MM.1S (cell line): ENCODE data around the gene CNFN.

Experiments
- DNase-seq: peaks from one replicate; pipeline ENCODE4 v3.0.0-alpha.2; 2015
- H2AFZ ChIP-seq: fragments of 300-600 bp; sonication (generic); 2 replicates; pipeline ENCODE4 v1.6.0; 2016; ENCODE audit warnings: antibody characterized with exemption, low read length
- H3F3A ChIP-seq: fragments of 300-600 bp; sonication (generic); 2 replicates; pipeline ENCODE4 v1.6.1; 2016; ENCODE audit warnings: mild to moderate bottlenecking, antibody characterized with exemption, low read length, moderate library complexity, mixed read lengths; ENCODE audit not compliant: insufficient read depth
- H3K27ac ChIP-seq: fragments of 300-600 bp; sonication (generic); 2 replicates; pipeline ENCODE4 v1.5.1; 2016; ENCODE audit warnings: mild to moderate bottlenecking, low read length
- H3K27me3 ChIP-seq: fragments of 300-600 bp; sonication (generic); replicated peaks from 2 replicates; pipeline ENCODE4 v1.6.0; 2016; ENCODE audit warnings: low read length; ENCODE audit not compliant: insufficient read depth
- H3K36me3 ChIP-seq: fragments of 300-600 bp; sonication (generic); replicated peaks from 2 replicates; pipeline ENCODE4 v1.6.1; 2016; ENCODE audit warnings: mild to moderate bottlenecking, low read length, mixed read lengths; ENCODE audit not compliant: insufficient read depth
- H3K4me1 ChIP-seq: fragments of 300-600 bp; sonication (generic); 2 replicates; pipeline ENCODE4 v1.6.1; 2016; ENCODE audit warnings: low read length, mixed read lengths
- H3K4me2 ChIP-seq: fragments of 300-600 bp; sonication (generic); 2 replicates; pipeline ENCODE4 v1.6.0; 2016; ENCODE audit warnings: low read depth, low read length
- H3K4me3 ChIP-seq: fragments of 300-600 bp; sonication (generic); 2 replicates; pipeline ENCODE4 v1.5.1; 2016; ENCODE audit warnings: low read length, mixed read lengths
- H3K79me2 ChIP-seq: fragments of 300-600 bp; sonication (generic); 2 replicates; pipeline ENCODE4 v1.6.1; 2016; ENCODE audit warnings: mixed run types, low read length, mixed read lengths
- H3K9ac ChIP-seq: fragments of 300-600 bp; sonication (generic); 2 replicates; pipeline ENCODE4 v1.6.1; 2016; ENCODE audit warnings: low read length, mixed read lengths
- H3K9me2 ChIP-seq: fragments of 300-600 bp; sonication (generic); replicated peaks from 2 replicates; pipeline ENCODE4 v1.6.1; 2016; ENCODE audit warnings: mild to moderate bottlenecking, low read length, mixed read lengths; ENCODE audit not compliant: insufficient read depth
- H3K9me3 ChIP-seq: fragments of 300-600 bp; sonication (generic); replicated peaks from 2 replicates; pipeline ENCODE4 v1.6.1; 2016; ENCODE audit warnings: mild to moderate bottlenecking, low read length, mixed read lengths; ENCODE audit not compliant: insufficient read depth
- H4K20me1 ChIP-seq: fragments of 300-600 bp; sonication (generic); 2 replicates; pipeline ENCODE4 v1.6.1; 2016; ENCODE audit warnings: mild to moderate bottlenecking, low read length, moderate library complexity, mixed read lengths; ENCODE audit not compliant: insufficient read depth
- EZH2 ChIP-seq: fragments of 300-600 bp; sonication (generic); optimal IDR thresholded peaks from 2 replicates; pipeline ENCODE3; 2017; ENCODE audit warnings: low read depth, mild to moderate bottlenecking, antibody characterized with exemption, low read length, mixed read lengths
- EZH2phosphoT487 ChIP-seq: fragments of 300-600 bp; sonication (generic); IDR thresholded peaks from 2 replicates; pipeline ENCODE4 v1.6.1; 2018; ENCODE audit warnings: antibody characterized with exemption, low read length
- TF ChIP-seq, protein P1 (sequence below): fragments of 300-600 bp; sonication (generic); IDR thresholded peaks from 2 replicates; pipeline ENCODE4 v1.5.1; 2016; ENCODE audit warnings: antibody characterized with exemption, low read length, mixed read lengths

CNFN gene

GRCh38 chr19:42411581-42412178, 21.6 kb upstream of the CNFN start:
- no peaks in the 10 kb centered on the region for H4K20me1 ChIP-seq
- no peak for TF ChIP-seq EZH2
- TF ChIP-seq EZH2phosphoT487, result no peak
- TF ChIP-seq, protein P1, sequence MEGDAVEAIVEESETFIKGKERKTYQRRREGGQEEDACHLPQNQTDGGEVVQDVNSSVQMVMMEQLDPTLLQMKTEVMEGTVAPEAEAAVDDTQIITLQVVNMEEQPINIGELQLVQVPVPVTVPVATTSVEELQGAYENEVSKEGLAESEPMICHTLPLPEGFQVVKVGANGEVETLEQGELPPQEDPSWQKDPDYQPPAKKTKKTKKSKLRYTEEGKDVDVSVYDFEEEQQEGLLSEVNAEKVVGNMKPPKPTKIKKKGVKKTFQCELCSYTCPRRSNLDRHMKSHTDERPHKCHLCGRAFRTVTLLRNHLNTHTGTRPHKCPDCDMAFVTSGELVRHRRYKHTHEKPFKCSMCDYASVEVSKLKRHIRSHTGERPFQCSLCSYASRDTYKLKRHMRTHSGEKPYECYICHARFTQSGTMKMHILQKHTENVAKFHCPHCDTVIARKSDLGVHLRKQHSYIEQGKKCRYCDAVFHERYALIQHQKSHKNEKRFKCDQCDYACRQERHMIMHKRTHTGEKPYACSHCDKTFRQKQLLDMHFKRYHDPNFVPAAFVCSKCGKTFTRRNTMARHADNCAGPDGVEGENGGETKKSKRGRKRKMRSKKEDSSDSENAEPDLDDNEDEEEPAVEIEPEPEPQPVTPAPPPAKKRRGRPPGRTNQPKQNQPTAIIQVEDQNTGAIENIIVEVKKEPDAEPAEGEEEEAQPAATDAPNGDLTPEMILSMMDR, result no peak
- H3K36me3 ChIP-seq, result no peaks in the 10 kb centered on the region; the same call in 1 of the 2 replicates
- H3K27me3 ChIP-seq, result no peaks in the 10 kb centered on the region
- H3F3A ChIP-seq, result no peaks in the 10 kb centered on the region
- no peak overlapping the region for H3K9ac ChIP-seq
- H3K79me2 ChIP-seq, result no peaks in the 10 kb centered on the region
- H3K9me3 ChIP-seq, result no peaks in the 10 kb centered on the region
- DNase-seq, result no peak
- no peaks in the 10 kb centered on the region for H3K9me2 ChIP-seq
- no peak overlapping the region for H2AFZ ChIP-seq
- no peak overlapping the region for H3K27ac ChIP-seq
- H3K4me3 ChIP-seq, result no peak overlapping the region
- no peaks in the 10 kb centered on the region for H3K4me1 ChIP-seq
- H3K4me2 ChIP-seq, result no peak overlapping the region

DNA sequence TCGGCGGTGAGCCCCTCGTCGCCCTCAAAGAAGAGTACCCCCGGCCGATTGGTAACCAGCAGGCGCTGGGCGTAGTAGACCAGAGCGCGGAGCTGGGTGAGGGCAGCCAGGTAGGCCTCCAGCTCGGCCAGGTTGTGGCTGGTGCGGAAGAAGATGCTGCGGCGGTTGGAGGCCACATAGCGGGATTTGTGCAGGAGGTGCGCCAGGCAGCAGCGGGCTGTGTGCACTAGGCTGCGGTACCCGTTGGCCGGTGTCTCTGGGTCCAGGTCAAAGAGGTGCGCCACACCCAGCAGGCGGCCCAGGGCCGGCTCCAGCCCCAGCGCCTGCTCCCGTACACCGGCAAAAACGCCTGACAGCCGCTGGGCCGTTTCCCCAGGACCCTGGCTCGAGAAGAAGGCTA, 20.3 kb upstream of the CNFN start:
- no peaks in the 10 kb centered on the region for H3K9me2 ChIP-seq
- no peaks in the 10 kb centered on the region for H3K9me3 ChIP-seq
- no peaks in the 10 kb centered on the region for H4K20me1 ChIP-seq
- H3K4me1 ChIP-seq, result no peaks in the 10 kb centered on the region
- TF ChIP-seq EZH2phosphoT487 (no peak), EZH2 (no peak)
- TF ChIP-seq, protein P1, result no peak
- no peak for DNase-seq
- no peak overlapping the region for H3K9ac ChIP-seq
- no peaks in the 10 kb centered on the region; the same call in 1 of the 2 replicates for H3K36me3 ChIP-seq
- H3K27me3 ChIP-seq, result no peaks in the 10 kb centered on the region
- H3K79me2 ChIP-seq, result no peaks in the 10 kb centered on the region
- H3F3A ChIP-seq, result no peaks in the 10 kb centered on the region
- no peak overlapping the region for H3K4me3 ChIP-seq
- H2AFZ ChIP-seq, result no peak overlapping the region
- H3K4me2 ChIP-seq, result no peak overlapping the region
- H3K27ac ChIP-seq, result no peak overlapping the region

DNA sequence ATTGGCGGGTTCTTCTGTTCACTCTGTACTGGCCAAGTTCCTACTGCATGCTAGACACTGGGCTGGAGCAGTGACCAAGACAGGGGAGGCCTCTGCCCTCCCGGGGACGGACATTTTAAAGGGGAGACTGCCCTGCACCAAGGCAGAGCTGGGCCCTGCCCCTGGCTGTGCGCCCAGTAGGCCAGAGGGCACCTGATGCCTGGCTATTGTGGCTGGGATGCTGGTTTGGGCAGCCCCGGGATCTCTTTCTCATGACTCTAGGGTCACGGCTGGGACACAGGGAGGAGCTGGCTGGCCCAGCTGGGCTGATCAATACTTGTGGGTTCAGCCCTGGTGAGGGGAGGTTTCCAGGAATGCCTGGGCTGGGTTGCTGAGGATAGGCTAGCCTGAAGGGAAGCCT, 19.4 kb upstream of the CNFN start:
- no peaks in the 10 kb centered on the region for H3K4me1 ChIP-seq
- H3K27me3 ChIP-seq, result no peaks in the 10 kb centered on the region
- H2AFZ ChIP-seq, result no peak overlapping the region
- no peaks in the 10 kb centered on the region for H3K9me2 ChIP-seq
- no peak overlapping the region for H3K27ac ChIP-seq
- H3K79me2 ChIP-seq, result no peaks in the 10 kb centered on the region
- no peaks in the 10 kb centered on the region for H3K9me3 ChIP-seq
- no peak overlapping the region for H3K9ac ChIP-seq
- no peak overlapping the region for H3K4me3 ChIP-seq
- H3F3A ChIP-seq, result no peaks in the 10 kb centered on the region
- H3K4me2 ChIP-seq, result no peak overlapping the region
- H3K36me3 ChIP-seq, result no peaks in the 10 kb centered on the region; the same call in 1 of the 2 replicates
- no peak for TF ChIP-seq EZH2
- TF ChIP-seq, protein P1, result no peak
- TF ChIP-seq EZH2phosphoT487, result no peak
- no peak for DNase-seq
- H4K20me1 ChIP-seq, result no peaks in the 10 kb centered on the region
